ENCODE measurements around the gene ABCD3.

GRCh38 chr1:94526152-94526980, 108.2 kb downstream of the ABCD3 start:
- TF ChIP-seq POLR2A (IDR thresholded peaks at IDR 0.05; ENCODE audit: low read length) (no peak), GATA1 (IDR thresholded peaks at IDR 0.05; ENCODE audit: low read depth, low read length) (no peak)
